Activated B cell treated with CpG ODN at 0.5 μM for 24 hours (primary cell): ENCODE data around the gene NFX1. TPM values are rescaled to one million over a fixed set of nuclear protein-coding genes. Genes with fewer than 3 reads are reported as not detected.

Experiments used
- ATAC-seq: fragments of 200-7000 bp; cut with Tn5 transposase; one replicate; pipeline ENCODE4 v1.10.0; 2021; ENCODE audit warnings: low read depth, mild to moderate bottlenecking, moderate library complexity
- CTCF ChIA-PET: fragments of 350-600 bp; sonication (Branson Sonifier 250); formaldehyde crosslinking; loops from one replicate; lab custom pipeline; 2021; ENCODE audit warnings: antibody characterized with exemption; lab: Charles Lee
- POLR2A ChIA-PET: fragments of 350-600 bp; sonication (Branson Sonifier 250); formaldehyde crosslinking; loops from one replicate; lab custom pipeline; 2021; ENCODE audit warnings: antibody characterized with exemption; lab: Charles Lee
- DNase-seq: peaks from one replicate; pipeline ENCODE4 v3.0.0; 2022
- H3K27ac Mint-ChIP-seq: one replicate; pipeline ENCODE4 v1.8.0; 2020; ENCODE audit warnings: mixed read lengths
- H3K27me3 Mint-ChIP-seq: one replicate; pipeline ENCODE4 v1.8.0; 2021; ENCODE audit warnings: mixed read lengths
- H3K36me3 Mint-ChIP-seq: one replicate; pipeline ENCODE4 v1.8.0; 2021; ENCODE audit warnings: low read depth, mixed read lengths
- H3K4me1 Mint-ChIP-seq: one replicate; pipeline ENCODE4 v1.8.0; 2021; ENCODE audit warnings: mixed read lengths
- H3K4me3 Mint-ChIP-seq: one replicate; pipeline ENCODE4 v1.8.0; 2020; ENCODE audit warnings: mild to moderate bottlenecking, mixed read lengths
- H3K9me3 Mint-ChIP-seq: one replicate; pipeline ENCODE4 v1.8.0; 2020; ENCODE audit warnings: mixed read lengths
- intact Hi-C: fragments of 100-400 bp; cut with micrococcal nuclease; formaldehyde crosslinking; loops from one replicate; pipeline ENCODE4 v1.15.1; 2024
- total RNA-seq: library from RNA; stranded (reverse); gene quantifications from 2 replicates; pipeline ENCODE4 v1.2.3, GENCODE V29; 2022
- TF ChIP-seq, protein P1 (sequence below): fragments of 200-600 bp; IDR thresholded peaks from one replicate; pipeline ENCODE4 v1.8.0; 2022; ENCODE audit warnings: antibody characterized with exemption, mild to moderate bottlenecking

The NFX1 gene
- total RNA-seq, 1 donor from 2014 or later = 57.2 TPM

DNA sequence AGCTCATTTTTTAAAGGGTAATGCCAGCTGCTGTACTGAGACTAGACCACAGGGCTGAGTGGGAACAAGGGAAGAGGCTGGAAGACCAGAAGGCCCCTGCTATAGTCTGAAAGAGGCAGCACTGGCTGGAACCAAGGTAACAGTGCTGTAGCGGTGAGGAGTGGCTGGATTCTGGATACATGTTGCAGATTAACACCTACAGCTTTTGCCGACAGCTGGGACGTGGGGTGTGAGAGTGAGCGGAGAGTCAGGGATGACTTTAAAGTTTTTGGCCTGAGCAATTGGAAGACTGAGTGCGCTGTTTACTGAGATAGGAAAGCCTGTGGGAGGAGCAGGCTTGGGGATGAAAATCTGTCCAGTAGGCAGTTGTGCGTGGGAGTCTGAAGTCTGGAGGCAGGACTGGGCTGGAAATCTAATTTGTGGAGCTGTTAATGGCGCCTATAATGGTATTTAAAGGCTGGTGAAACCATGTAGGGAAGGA is 85.6 kb downstream of the NFX1 start:
- Mint-ChIP-seq H3K27ac (no peak overlapping the region), H3K9me3 (no peaks in the 10 kb centered on the region), H3K27me3 (no peaks in the 10 kb centered on the region), H3K4me3 (no peak overlapping the region), H3K36me3 (peaks cover 28% of the 10 kb centered on the region), H3K4me1 (peaks cover 6% of the 10 kb centered on the region)
- ChIA-PET POLR2A (no interaction called here), CTCF (interaction anchor here (1.1 to 2.6 kb wide), 7 partner anchors 15 to 248 kb away, joined by 3 to 14 read pairs (median 5); no protein-coding TSS in a partner anchor)
- intact Hi-C loops = loop anchor here (1.0 to 5.0 kb wide), 2 partner anchors 71 to 90 kb away; partner anchors contain the start of gene AQP3
- no peak for ATAC-seq
- DNase-seq = no peak
- TF ChIP-seq, protein P1, sequence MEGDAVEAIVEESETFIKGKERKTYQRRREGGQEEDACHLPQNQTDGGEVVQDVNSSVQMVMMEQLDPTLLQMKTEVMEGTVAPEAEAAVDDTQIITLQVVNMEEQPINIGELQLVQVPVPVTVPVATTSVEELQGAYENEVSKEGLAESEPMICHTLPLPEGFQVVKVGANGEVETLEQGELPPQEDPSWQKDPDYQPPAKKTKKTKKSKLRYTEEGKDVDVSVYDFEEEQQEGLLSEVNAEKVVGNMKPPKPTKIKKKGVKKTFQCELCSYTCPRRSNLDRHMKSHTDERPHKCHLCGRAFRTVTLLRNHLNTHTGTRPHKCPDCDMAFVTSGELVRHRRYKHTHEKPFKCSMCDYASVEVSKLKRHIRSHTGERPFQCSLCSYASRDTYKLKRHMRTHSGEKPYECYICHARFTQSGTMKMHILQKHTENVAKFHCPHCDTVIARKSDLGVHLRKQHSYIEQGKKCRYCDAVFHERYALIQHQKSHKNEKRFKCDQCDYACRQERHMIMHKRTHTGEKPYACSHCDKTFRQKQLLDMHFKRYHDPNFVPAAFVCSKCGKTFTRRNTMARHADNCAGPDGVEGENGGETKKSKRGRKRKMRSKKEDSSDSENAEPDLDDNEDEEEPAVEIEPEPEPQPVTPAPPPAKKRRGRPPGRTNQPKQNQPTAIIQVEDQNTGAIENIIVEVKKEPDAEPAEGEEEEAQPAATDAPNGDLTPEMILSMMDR = no peak

DNA sequence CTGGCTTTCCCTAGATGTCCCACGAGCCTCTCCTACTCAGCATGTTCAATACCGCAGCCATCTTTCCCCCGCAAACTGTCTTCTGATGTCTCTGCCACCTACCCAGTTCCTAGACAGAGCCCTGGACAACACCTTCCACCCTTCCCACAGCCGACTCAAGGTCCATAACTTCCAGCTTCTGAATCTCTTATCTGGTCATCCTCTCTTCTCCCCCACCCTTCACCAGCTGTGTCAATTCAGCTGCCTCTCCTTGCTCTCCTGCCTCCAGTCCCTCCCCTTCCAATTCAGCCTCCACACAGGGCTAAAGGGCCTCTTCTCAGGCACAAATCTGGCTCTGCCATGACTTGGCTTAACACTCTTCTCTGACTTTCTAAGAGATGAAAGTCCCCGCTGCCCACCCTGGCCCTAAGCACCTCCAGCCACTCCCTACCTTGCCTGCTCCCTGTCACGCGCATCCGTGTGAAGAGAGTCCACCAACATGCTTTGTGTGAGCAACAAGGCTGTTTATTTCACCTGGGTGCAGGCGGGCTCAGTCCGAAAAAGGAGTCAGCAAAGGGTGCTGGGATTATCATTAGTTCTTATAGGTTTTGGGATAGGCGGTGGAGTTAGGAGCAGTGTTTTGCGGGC is 86.9 kb downstream of the NFX1 start:
- no peak for ATAC-seq
- intact Hi-C loops = loop anchor here (5.0 kb wide), 1 partner anchor 70 kb away; the partner anchor contains the start of gene AQP3
- H3K27ac Mint-ChIP-seq = no peak overlapping the region

GRCh38 chr9:33378121-33378795 is 87.9 kb downstream of the NFX1 start:
- H3K4me3 Mint-ChIP-seq = no peak overlapping the region
- H3K9me3 Mint-ChIP-seq = no peaks in the 10 kb centered on the region
- peaks cover 6% of the 10 kb centered on the region for H3K4me1 Mint-ChIP-seq
- ChIA-PET CTCF (no interaction called here), POLR2A (no interaction called here)
- TF ChIP-seq, protein P1 = no peak
- DNase-seq (no peak), ATAC-seq (no peak)
- intact Hi-C loops = loop anchor here (5.0 kb wide), 1 partner anchor 69 kb away; the partner anchor contains the start of gene AQP3
- H3K36me3 Mint-ChIP-seq = peaks cover 6% of the 10 kb centered on the region
- no peak overlapping the region for H3K27ac Mint-ChIP-seq
- H3K27me3 Mint-ChIP-seq = no peaks in the 10 kb centered on the region

More for the DNA sequence above, 86.9 kb downstream of the NFX1 start:
- Mint-ChIP-seq H3K4me3 (no peak overlapping the region), H3K9me3 (no peaks in the 10 kb centered on the region), H3K27me3 (no peaks in the 10 kb centered on the region), H3K36me3 (peaks cover 14% of the 10 kb centered on the region), H3K4me1 (peaks cover 6% of the 10 kb centered on the region)
- TF ChIP-seq, protein P1 = no peak
- ChIA-PET CTCF (no interaction called here), POLR2A (no interaction called here)
- DNase-seq = no peak

DNA sequence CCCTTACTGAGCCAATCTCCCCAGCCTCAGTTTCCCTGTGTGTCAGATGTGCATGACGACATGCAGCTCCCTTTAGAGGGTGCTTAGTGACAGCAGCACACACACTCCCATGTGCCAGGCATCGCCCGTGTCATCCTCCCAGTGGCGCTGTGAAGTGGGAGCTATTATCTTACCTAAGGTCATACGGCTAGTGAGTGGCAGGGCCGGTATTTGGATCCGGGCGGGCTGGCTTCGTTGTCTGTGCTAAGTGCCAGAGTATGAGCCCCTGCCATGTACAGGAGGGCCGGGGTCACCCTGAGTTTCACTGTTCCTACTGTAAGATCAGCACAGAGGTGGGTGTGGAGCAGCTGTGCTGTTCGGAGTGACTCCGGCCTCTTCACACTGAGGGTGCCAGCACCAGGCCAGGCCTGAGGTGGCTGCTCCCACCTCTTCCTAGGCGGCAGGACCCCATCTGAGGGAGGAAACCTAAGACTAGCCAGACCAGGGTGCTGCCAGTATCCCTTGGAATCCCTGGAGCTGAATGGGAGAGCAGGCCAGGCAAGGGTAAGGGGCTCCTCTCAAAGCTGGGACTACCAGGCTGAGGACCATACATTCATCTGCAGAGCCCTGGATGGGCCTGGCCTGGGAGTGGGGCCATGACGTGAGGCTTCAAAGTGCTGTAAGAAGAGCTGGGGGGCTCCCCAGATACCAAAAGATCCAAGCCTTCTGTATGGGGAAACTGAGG is 89.5 kb downstream of the NFX1 start:
- ATAC-seq (no peak), DNase-seq (no peak)
- no peak overlapping the region for H3K4me3 Mint-ChIP-seq
- no peaks in the 10 kb centered on the region for H3K36me3 Mint-ChIP-seq
- no peaks in the 10 kb centered on the region for H3K27me3 Mint-ChIP-seq
- H3K4me1 Mint-ChIP-seq = peaks cover 3% of the 10 kb centered on the region
- POLR2A ChIA-PET = no interaction called here
- TF ChIP-seq, protein P1 = no peak
- intact Hi-C loops = loop anchor here (5.0 kb wide), 1 partner anchor 67 kb away; the partner anchor contains the start of gene AQP3
- CTCF ChIA-PET = no interaction called here
- H3K27ac Mint-ChIP-seq = no peak overlapping the region
- no peaks in the 10 kb centered on the region for H3K9me3 Mint-ChIP-seq
